WERI-Rb-1 (cell line): ENCODE data around the gene HNMT.
"Not testable (repeated sequence)": the region's sequence is repeated elsewhere in the genome, so short reads cannot be mapped to it uniquely, and the experiment has no call there.

Source experiments
- DNase-seq: peaks from one replicate; pipeline ENCODE4 v3.0.0-alpha.2; 2020
- H3K27ac ChIP-seq: fragments of 250-450 bp; sonication (Bioruptor Pico); 2 replicates; pipeline ENCODE4 v1.5.1; 2020; ENCODE audit warnings: mild to moderate bottlenecking, moderate library complexity
- H3K27me3 ChIP-seq: fragments of 250-450 bp; sonication (Bioruptor Pico); 2 replicates; pipeline ENCODE4 v1.5.1; 2021; ENCODE audit warnings: mild to moderate bottlenecking, low read depth, moderate library complexity; ENCODE audit not compliant: insufficient read depth, severe bottlenecking
- H3K36me3 ChIP-seq: fragments of 250-450 bp; sonication (Bioruptor Pico); 2 replicates; pipeline ENCODE4 v1.5.1; 2020; ENCODE audit warnings: mild to moderate bottlenecking, moderate library complexity
- H3K4me3 ChIP-seq: 2 replicates; pipeline ENCODE4 v1.5.1; 2011; ENCODE audit warnings: low read depth, mild to moderate bottlenecking, control low read depth, low read length
- H3K9me3 ChIP-seq: fragments of 250-450 bp; sonication (Bioruptor Pico); 2 replicates; pipeline ENCODE4 v1.5.1; 2021; ENCODE audit warnings: mild to moderate bottlenecking, moderate library complexity; ENCODE audit not compliant: severe bottlenecking
- TF ChIP-seq, protein P1 (sequence below): IDR thresholded peaks from 2 replicates; pipeline ENCODE4 v1.5.1; 2011; ENCODE audit warnings: low read depth, mild to moderate bottlenecking, control low read depth, inconsistent platforms, low read length

HNMT gene

GRCh38 chr2:138035608-138036217 lies 71.4 kb downstream of the HNMT start:
- H3K27ac ChIP-seq, result no peak overlapping the region

GRCh38 chr2:138036522-138036921 lies 72.2 kb downstream of the HNMT start:
- Histone ChIP-seq H3K27ac (no peak overlapping the region), H3K9me3 (no peaks in the 10 kb centered on the region), H3K4me3 (no peak overlapping the region), H3K36me3 (no peaks in the 10 kb centered on the region), H3K27me3 (no peaks in the 10 kb centered on the region)
- DNase-seq, result no peak
- TF ChIP-seq, protein P1, sequence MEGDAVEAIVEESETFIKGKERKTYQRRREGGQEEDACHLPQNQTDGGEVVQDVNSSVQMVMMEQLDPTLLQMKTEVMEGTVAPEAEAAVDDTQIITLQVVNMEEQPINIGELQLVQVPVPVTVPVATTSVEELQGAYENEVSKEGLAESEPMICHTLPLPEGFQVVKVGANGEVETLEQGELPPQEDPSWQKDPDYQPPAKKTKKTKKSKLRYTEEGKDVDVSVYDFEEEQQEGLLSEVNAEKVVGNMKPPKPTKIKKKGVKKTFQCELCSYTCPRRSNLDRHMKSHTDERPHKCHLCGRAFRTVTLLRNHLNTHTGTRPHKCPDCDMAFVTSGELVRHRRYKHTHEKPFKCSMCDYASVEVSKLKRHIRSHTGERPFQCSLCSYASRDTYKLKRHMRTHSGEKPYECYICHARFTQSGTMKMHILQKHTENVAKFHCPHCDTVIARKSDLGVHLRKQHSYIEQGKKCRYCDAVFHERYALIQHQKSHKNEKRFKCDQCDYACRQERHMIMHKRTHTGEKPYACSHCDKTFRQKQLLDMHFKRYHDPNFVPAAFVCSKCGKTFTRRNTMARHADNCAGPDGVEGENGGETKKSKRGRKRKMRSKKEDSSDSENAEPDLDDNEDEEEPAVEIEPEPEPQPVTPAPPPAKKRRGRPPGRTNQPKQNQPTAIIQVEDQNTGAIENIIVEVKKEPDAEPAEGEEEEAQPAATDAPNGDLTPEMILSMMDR, result no peak

More at GRCh38 chr2:138035608-138036217, 71.4 kb downstream of the HNMT start:
- TF ChIP-seq, protein P1, result no peak
- Histone ChIP-seq H3K36me3 (no peaks in the 10 kb centered on the region), H3K4me3 (no peak overlapping the region), H3K27me3 (no peaks in the 10 kb centered on the region), H3K9me3 (no peaks in the 10 kb centered on the region)
- no peak for DNase-seq

DNA sequence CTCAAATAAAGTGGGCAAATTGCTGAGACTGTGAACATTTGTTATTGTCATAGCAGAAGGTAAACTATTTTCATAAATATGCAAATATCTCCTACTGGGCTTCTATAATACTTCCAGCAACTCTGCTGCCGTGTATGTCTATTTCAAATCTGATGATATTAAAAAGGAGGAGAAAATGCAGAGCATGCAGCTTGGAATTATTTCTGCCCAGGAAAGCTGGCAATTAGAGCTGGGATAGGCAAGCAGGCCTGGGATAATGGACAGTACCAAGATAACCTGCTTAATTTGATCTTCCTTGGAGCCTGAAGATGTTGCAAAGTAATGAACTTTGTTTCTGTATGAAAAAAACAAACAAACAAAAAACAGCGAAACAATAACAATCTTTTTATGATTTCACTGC lies 72.8 kb downstream of the HNMT start:
- no peaks in the 10 kb centered on the region for H3K9me3 ChIP-seq
- no peak overlapping the region for H3K27ac ChIP-seq
- H3K27me3 ChIP-seq, result no peaks in the 10 kb centered on the region
- H3K36me3 ChIP-seq, result no peaks in the 10 kb centered on the region
- no peak for DNase-seq
- H3K4me3 ChIP-seq, result no peak overlapping the region
- TF ChIP-seq, protein P1, result no peak

DNA sequence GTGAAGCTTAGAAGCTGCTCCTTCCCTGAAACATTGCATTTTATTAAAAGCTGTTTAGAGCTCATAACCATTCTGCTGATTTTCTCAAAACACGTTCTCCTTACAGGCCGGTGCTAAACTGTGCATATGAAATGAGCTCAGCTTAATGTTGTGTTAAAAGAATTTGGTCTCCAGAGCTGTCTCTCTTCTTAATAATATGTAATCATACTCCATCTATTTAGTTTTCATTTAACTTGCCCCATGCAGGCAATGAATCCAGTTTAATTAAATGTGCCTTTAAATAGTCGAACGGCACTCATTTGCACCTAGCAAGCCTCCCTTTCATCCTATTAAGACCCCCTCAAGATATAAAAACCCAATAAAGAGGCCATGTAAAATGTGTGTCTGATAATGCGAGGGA lies 76.3 kb downstream of the HNMT start:
- DNase-seq, result no peak
- TF ChIP-seq, protein P1, result no peak
- Histone ChIP-seq H3K27me3 (no peaks in the 10 kb centered on the region), H3K4me3 (no peak overlapping the region), H3K27ac (no peak overlapping the region), H3K9me3 (no peaks in the 10 kb centered on the region), H3K36me3 (no peaks in the 10 kb centered on the region)

DNA sequence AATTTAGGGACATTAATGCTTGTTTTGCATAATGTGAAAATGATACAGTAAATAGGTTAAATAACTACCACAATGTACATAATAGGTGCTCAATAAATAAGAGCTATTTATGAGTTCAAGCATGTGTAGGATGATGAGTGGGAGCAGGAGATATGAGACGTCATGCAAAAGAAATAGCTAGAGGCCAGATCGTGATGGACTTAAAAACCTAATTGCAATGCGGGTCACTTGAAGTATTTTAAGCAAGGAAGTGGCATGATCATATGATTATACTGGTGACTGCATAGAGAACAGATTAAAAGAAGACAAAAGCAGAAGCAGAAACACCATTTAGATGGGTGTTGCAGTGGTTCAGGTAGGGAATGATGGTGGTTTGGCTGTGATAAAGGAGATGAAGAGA lies 78.0 kb downstream of the HNMT start:
- TF ChIP-seq, protein P1, result no peak
- Histone ChIP-seq H3K36me3 (no peaks in the 10 kb centered on the region), H3K27me3 (no peaks in the 10 kb centered on the region)

GRCh38 chr2:138043588-138043987 lies 79.3 kb downstream of the HNMT start:
- H3K36me3 ChIP-seq, H3K4me3 ChIP-seq: not testable (repeated sequence)

More for the DNA sequence above, 78.0 kb downstream of the HNMT start:
- Histone ChIP-seq H3K27ac (no peak overlapping the region), H3K4me3 (no peak overlapping the region), H3K9me3 (no peaks in the 10 kb centered on the region)
- DNase-seq, result no peak

More at GRCh38 chr2:138043588-138043987, 79.3 kb downstream of the HNMT start:
- not testable (repeated sequence) for H3K27me3 ChIP-seq, H3K27ac ChIP-seq, DNase-seq, H3K9me3 ChIP-seq
